HG02938 (cell line): ENCODE results near the gene ITGB2.
"Not testable (repeated sequence)": the region's sequence is repeated elsewhere in the genome, so short reads cannot be mapped to it uniquely, and the experiment has no call there.

Experiments used
- ATAC-seq: cut with Tn5 transposase; IDR thresholded peaks from one replicate; pipeline ENCODE4 v1.9.1; 2021; ENCODE audit warnings: mild to moderate bottlenecking, moderate library complexity; ENCODE audit not compliant: unreplicated experiment

The ITGB2 gene

DNA sequence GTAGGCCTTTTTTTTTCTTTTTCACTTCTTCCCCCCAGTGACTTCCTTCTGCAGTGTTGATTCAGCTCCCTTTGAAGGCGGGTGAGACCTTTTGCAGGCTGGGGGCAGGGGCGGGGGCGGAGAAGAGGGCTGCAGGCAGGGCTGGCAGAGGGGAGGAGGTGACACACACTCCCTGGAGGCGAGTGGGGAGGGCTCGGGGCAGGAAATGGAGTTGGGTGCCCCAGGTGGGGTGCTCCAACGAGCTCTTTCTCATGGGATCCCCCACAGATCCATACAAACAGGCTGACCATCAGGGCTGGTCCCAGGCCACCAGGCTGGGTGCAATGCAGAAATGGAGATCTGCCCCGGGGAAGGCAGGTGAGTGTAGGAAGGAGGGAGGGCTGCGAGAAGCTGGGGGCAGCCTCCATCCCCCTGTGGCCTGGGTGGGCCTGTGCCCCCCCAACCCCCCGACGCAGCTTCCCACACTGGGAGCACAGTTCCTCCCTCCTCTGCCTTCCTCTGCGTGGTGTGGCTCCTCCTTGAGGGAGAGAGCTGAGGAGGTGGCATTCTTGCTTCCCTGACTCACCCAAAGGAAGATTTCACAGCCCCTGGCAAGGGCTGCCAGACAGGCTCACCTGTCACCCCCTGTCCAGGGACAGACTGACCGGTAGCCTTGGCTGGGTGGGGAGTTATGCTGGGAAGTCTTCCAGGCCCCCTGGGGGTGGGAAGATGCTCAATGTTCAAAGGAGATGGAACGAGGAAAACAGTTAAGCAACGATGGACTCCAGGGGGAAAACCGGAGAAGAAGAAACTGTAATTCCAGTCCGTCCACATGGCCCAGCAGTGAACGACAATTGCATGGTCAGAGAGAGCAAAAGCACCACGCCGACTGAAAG is 7.1 kb upstream of the ITGB2 start:
- ATAC-seq = no peak

DNA sequence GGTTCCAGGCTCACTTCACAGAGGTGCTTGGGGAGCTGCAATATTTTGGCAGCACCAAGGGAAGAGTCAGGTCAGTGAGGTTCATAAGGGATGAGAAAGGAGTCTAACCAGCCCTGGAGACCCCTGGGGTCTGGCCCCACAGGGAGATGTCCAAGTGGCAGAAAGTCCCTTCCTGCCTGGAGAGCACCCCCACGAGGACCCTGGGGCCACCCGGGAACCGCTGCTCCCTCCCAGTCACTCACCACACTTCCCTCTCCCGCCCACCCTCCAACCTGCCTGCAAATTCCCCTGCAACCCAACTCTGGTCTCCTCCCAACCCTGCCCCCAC is 6.5 kb upstream of the ITGB2 start:
- no peak for ATAC-seq

DNA sequence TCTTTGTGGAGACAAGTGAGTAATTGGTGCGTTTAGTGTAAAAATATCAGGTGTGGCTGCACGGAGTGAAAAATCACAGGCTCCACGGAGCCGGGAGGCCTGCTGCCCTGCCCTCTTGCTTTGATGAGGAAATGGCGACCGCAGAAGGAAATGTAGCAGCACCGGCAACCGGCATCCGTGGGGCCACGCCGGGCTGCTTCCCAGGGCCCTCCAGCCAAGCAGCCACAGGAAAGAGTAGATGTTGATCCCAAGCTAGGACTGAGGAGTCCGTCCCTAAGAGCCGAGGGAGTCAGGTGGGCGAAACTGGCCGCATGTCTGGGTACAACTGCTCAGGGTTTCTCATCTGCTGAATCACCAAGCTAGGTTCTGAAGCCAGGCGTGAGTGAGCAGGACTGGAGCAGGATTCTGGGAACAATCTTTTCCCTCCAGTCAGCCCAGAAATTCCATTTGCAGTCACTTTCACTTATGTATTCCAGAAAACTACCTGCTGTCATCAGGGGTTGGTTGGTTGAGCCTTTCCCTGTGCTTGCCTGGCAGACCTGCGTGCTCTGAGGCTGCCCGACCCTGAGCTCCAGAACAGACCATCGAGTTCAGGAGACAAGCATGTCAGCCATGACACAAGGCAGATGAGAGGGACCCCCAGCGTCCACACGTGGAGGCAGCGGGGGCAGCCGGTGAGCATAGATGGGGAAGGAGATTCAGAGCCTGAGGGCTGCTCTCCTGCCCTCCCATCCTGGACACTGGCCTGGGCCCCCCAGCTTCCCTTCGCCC is 5.8 kb upstream of the ITGB2 start:
- no peak for ATAC-seq

DNA sequence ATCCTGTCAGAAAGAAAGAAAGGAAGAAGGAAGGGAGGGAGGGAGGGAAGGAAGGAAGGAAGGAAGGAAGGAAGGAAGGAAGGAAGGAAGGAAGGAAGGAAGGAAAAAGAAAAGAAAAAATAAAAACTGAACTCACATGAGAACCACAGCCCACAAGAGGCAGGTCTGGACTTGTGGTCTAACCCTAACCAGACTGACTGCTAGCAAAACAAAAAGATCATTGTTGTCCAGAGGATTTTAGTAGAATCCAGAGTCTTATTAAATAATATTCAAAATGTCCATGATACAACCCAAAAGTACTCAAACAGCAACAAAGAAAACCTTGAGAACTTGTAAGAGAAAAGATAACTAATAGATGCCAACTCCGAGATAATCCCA is 4.7 kb upstream of the ITGB2 start:
- ATAC-seq = no peak

GRCh38 chr21:44924606-44925377 is 4.1 kb upstream of the ITGB2 start:
- no peak for ATAC-seq

DNA sequence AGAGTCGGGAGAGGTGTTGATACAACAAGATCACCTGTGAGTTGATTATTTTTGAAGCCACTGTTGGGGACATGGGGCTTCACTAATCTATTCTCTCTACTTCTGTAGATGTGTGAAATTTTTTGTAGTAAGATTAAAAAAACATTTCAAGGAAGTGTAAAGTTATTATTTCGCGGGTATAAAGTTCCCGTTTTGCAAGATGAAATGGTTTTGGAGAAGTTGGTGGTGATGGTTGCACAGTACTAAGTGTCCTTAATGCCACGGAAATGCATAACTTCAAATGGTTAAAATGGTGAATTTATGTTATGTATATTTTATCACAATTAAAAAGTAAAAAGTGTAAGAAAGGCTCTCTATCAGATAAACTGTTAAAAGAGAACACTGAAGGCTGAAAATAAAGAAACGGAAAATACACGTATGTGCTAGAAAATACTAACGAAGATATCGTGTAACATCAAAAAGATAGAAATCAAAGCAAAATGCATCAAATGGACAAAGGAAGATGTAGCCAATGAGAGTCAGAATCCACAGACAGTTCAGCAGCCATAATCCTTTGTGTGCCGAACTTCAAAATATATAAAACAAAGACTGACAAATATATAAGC is 2.9 kb upstream of the ITGB2 start:
- no peak for ATAC-seq

- no peak for ATAC-seq
Observed at GRCh38 chr21:44921928-44922327, 1.2 kb upstream of the ITGB2 start.

DNA sequence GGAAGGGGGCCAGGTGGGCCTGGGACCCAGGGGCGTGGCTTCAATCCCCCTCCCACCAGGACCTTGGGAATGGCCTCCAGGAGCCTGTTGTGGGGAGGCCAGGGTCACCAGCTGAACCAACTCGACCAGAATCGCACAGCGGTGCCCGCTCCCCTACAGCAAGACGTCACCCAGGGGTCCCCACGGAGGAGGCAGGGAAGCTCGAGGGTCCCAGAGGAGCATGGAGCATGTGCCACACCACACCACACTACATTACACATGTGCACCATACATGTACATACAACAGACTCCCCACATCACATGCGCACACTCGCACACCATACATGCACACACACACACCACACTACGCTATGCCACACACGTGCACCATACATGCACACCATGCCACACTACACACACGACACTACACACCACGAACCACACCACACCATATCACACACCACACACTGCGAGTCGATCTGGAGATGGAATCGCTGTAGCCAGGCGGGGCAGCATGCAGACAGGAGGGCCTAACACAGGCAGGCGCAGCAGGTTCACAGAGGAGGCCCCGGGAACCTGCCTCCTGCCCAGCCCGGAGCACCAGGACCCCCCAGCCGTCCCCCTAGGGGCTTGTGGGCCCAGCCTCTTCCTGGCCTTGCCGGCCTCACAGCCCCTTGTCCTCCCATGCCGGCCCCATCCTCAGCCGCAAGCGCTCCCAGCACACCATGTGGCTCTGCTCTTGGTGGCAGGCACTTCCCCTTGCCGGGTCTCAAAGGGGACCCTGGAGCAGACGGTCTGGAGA is 596 bp downstream of the ITGB2 start:
- ATAC-seq = no peak

- ATAC-seq = no peak
Observed at GRCh38 chr21:44919111-44919912, 1.4 kb downstream of the ITGB2 start.

DNA sequence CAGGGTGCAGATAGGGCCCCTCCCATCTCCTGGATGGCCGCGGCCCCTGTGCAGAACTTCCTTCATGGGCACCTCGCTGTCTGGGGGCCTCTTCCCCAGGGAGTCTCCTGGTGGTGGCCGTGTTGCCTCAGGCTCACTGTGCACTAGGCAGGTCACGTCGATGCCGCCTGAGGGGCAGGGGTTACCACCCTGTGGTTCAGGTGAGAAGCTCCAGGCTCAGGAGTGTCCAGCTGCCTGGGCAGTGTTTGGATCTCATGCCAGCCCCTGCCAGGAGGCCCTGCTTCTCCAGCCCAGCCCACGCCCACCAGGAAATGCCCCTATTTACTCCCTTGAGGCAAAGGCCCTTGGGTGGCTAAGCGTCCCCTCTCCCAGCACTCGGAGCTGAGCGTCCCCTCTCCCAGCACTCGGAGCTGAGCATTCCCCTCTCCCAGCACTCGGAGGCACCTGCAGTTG is 2.1 kb downstream of the ITGB2 start:
- ATAC-seq = no peak

GRCh38 chr21:44918107-44918470 is 2.6 kb downstream of the ITGB2 start:
- ATAC-seq = no peak

DNA sequence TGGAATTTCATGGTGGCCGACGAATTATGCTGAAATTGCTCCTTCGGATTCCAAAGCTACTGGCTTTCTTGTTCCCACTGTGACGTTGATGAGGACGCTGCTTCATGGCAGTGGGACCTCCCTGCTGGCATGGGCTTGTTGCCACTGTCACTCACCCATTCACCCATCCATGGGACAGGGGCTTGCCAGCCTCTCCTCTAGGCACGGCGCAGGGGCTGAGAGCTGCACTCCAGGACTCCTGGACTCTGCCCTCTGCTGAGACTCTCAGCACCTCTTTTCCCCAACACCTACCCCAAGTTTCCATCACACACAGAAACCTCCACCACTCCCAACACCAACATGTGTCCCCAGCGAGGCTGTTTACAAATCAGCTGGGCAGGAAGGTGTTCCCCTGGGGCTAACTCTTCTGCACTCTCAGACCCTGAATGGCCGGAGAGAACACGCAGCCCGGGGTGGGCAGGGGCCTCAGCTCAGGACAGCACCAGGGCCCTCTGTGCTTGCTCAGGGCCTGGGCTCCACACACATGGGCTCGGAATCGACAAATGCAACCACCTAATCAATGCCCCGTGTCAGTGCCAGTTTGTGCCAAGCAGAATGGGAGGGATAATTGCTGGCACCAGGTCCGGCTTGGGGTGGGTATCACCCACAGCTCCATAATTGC is 3.1 kb downstream of the ITGB2 start:
- ATAC-seq = no peak

DNA sequence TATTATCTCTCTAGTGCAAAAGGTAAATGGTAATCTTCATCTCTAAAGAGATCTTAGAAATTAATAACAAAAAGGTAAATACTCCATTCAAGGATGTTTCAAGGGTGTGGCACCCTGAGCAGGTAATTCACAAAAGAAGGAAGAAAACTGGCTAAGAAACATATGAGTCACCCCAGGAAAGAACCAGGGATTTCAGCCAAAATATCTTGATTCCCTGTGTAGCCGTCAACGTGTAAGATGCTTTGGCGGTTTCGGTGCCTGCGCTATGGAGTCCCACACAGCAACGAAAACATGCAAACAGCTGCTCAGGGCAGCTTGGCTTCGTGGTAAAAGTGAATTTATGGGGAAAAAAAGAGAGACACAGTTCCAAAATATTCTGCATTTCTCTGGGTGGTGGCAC is 3.7 kb downstream of the ITGB2 start:
- ATAC-seq = no peak

GRCh38 chr21:44914176-44914874 is 6.4 kb downstream of the ITGB2 start:
- ATAC-seq = no peak

- no peak for ATAC-seq
Observed at GRCh38 chr21:44913425-44914175, 7.1 kb downstream of the ITGB2 start.

GRCh38 chr21:44912506-44913412 is 7.9 kb downstream of the ITGB2 start:
- ATAC-seq = not testable (repeated sequence)

DNA sequence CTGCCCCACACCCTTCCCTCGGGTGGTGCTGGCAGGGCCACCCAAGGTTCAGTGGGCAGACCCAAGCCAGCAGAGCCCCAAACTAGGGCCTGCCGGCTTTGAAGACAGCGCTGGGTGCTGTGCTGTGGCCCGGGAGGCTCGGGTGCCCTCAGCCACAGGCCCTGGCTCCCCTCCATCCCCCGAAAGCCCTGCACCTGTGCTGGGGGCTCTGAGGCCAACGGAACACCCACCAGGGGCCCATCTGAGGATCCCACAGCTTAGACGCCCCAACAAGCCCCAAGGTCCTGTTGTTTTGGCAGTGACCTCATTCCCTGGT is 8.6 kb downstream of the ITGB2 start:
- ATAC-seq = no peak
